H1 (cell line): ENCODE data around the gene WDR76.

Source experiments
- ATF3 ChIP-seq: IDR thresholded peaks from 2 replicates; pipeline ENCODE4 v1.6.1; 2011; ENCODE audit warnings: low read depth, mild to moderate bottlenecking, low read length; ENCODE audit not compliant: insufficient read depth
- CHD2 ChIP-seq: IDR thresholded peaks from 2 replicates; pipeline ENCODE4 v1.6.1; 2012; ENCODE audit warnings: low read length, improper control_type of control experiment
- CTCF ChIP-seq, 3 experiments: IDR thresholded peaks; 1 replicate in 2 of 3; 2 replicates in 1 of 3; pipeline versions ENCODE4 v1.5.1 to v1.6.1; 2011; ENCODE audit warnings: low read length in 3 of 3, mild to moderate bottlenecking in 3 of 3, inconsistent platforms in 2 of 3, low read depth in 1 of 3, moderate library complexity in 1 of 3; ENCODE audit not compliant: insufficient read depth in 1 of 3; ENCODE audit errors: control extremely low read depth in 1 of 3
- EZH2 ChIP-seq: fragments of 200-600 bp; sonication (generic); IDR thresholded peaks from 2 replicates; pipeline ENCODE4 v1.7.1; 2012; ENCODE audit warnings: low read depth, mild to moderate bottlenecking, moderate library complexity, low read length, inconsistent platforms; ENCODE audit not compliant: severe bottlenecking
- GTF2F1 ChIP-seq: IDR thresholded peaks from 2 replicates; pipeline ENCODE4 v1.6.1; 2012; ENCODE audit warnings: low read depth, low read length, improper control_type of control experiment, borderline replicate concordance
- JUND ChIP-seq: IDR thresholded peaks from 2 replicates; pipeline ENCODE4 v1.6.1; 2011; ENCODE audit warnings: mild to moderate bottlenecking, improper control_type of control experiment, low read length
- MAFK ChIP-seq: IDR thresholded peaks from 2 replicates; pipeline ENCODE4 v1.6.1; 2012; ENCODE audit warnings: low read depth, mild to moderate bottlenecking, improper control_type of control experiment, low read length
- PHF8 ChIP-seq: fragments of 200-600 bp; sonication (generic); conservative IDR thresholded peaks from 2 replicates; pipeline ENCODE4 v1.7.1; 2012; ENCODE audit warnings: low read depth, mild to moderate bottlenecking, inconsistent platforms, low read length, moderate library complexity
- POLR2AphosphoS5 ChIP-seq: IDR thresholded peaks from 2 replicates; pipeline ENCODE4 v1.6.1; 2011; ENCODE audit warnings: low read depth, low read length
- RFX5 ChIP-seq: IDR thresholded peaks from 2 replicates; pipeline ENCODE4 v1.6.1; 2011; ENCODE audit warnings: low read depth, low read length, improper control_type of control experiment, borderline replicate concordance
- SP1 ChIP-seq: IDR thresholded peaks from 2 replicates; pipeline ENCODE4 v1.6.1; 2011; ENCODE audit warnings: low read depth, low read length
- ZNF274 ChIP-seq: IDR thresholded peaks from 2 replicates; pipeline ENCODE4 v1.7.0; 2012; ENCODE audit warnings: low read length, borderline replicate concordance; ENCODE audit errors: extremely low read depth
- TF ChIP-seq, protein P1 (sequence below): IDR thresholded peaks from 2 replicates; pipeline ENCODE4 v1.6.1; 2012; ENCODE audit warnings: low read length, inconsistent platforms
- TF ChIP-seq, protein P2 (sequence below): IDR thresholded peaks from 2 replicates; pipeline ENCODE4 v1.6.1; 2012; ENCODE audit warnings: inconsistent platforms

DNA sequence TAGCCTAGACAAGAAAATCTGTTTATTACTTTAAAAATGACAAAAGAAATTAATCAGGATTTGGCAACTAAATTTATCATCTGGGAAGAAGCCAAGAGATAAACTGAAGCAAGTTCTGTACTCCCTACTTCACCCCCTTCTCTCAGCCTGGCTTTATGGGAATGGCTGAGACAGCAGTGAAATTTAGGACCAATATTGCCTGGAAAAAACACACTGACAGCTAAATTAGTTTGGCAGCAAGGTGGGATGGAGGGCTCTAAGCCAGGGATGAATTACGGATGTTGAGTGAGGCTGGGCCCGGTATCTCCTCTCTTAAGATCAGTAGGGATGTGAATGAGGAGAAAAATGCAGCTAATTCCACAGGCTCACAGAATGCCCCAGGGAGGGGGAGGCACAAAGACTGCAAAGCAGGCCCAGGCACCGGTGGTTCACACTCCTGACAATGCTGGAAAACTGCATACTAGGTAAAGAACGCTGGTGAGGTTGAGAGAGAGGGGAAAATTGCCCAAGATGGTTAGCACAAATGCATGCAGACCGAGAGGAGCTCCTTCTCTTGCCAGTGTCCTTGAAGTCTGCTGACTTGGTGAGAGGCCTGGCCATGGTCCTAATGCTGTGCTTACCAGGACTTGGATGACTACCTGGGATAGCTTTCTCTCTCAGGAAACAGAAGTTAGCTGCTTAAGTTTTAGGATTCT, 89.0 kb downstream of the WDR76 start:
- no peak for TF ChIP-seq CTCF (IDR thresholded peaks at IDR 0.05; ENCODE audit: control extremely low read depth in 1 of 3, insufficient read depth in 1 of 3, low read depth in 1 of 3, low read length in 3 of 3)
- no peak for TF ChIP-seq EZH2
- TF ChIP-seq, protein P1, sequence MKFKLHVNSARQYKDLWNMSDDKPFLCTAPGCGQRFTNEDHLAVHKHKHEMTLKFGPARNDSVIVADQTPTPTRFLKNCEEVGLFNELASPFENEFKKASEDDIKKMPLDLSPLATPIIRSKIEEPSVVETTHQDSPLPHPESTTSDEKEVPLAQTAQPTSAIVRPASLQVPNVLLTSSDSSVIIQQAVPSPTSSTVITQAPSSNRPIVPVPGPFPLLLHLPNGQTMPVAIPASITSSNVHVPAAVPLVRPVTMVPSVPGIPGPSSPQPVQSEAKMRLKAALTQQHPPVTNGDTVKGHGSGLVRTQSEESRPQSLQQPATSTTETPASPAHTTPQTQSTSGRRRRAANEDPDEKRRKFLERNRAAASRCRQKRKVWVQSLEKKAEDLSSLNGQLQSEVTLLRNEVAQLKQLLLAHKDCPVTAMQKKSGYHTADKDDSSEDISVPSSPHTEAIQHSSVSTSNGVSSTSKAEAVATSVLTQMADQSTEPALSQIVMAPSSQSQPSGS: no peak
- no peak for TF ChIP-seq MAFK
- TF ChIP-seq, protein P2, sequence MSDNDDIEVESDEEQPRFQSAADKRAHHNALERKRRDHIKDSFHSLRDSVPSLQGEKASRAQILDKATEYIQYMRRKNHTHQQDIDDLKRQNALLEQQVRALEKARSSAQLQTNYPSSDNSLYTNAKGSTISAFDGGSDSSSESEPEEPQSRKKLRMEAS: no peak
- no peak for TF ChIP-seq POLR2AphosphoS5
- TF ChIP-seq SP1: no peak
- TF ChIP-seq PHF8: no peak
- no peak for TF ChIP-seq CHD2
- no peak for TF ChIP-seq ZNF274
- TF ChIP-seq RFX5: no peak
- no peak for TF ChIP-seq GTF2F1
- no peak for TF ChIP-seq ATF3
- no peak for TF ChIP-seq JUND
